Colonic mucosa (tissue), 4 donors: Measurements from ENCODE around the gene ACVR1. TPM values are rescaled to one million over a fixed set of nuclear protein-coding genes. Genes with fewer than 3 reads are reported as not detected.
"Not testable (repeated sequence)": the region's sequence is repeated elsewhere in the genome, so short reads cannot be mapped to it uniquely, and the experiment has no call there.

ENCODE experiments used
- DNase-seq: peaks from one replicate; pipeline ENCODE4 v3.0.0-alpha.2; 2020
- H3K27ac ChIP-seq: fragments of 200-600 bp; one replicate; pipeline ENCODE4 v1.8.0; 2021
- H3K27me3 ChIP-seq: fragments of 200-600 bp; one replicate; pipeline ENCODE4 v1.8.0; 2021
- H3K36me3 ChIP-seq: fragments of 200-600 bp; one replicate; pipeline ENCODE4 v1.8.0; 2021
- H3K4me1 ChIP-seq: fragments of 200-600 bp; one replicate; pipeline ENCODE4 v1.8.0; 2021; ENCODE audit warnings: mild to moderate bottlenecking
- H3K4me3 ChIP-seq: fragments of 200-600 bp; one replicate; pipeline ENCODE4 v1.8.0; 2021
- H3K9ac ChIP-seq, 2 donors: one replicate each; pipeline ENCODE4 v1.7.0; 2013; ENCODE audit warnings: control low read depth in 2 of 2, low read depth in 2 of 2, low read length in 2 of 2
- H3K9me3 ChIP-seq: fragments of 200-600 bp; one replicate; pipeline ENCODE4 v1.8.0; 2021
- CTCF ChIP-seq: fragments of 200-600 bp; IDR thresholded peaks from one replicate; pipeline ENCODE4 v1.8.0; 2022; ENCODE audit warnings: antibody characterized with exemption, mild to moderate bottlenecking
- intact Hi-C: fragments of 100-400 bp; cut with DNase I; formaldehyde crosslinking; loops from one replicate; pipeline ENCODE4 v1.14.1; 2022
- total RNA-seq, 2 donors: library from RNA; stranded (reverse); fragmentation: NEBNext Ultra II Directional in 1 of 2; extraction: Animal tissue kit (Norgen Biotek cat#: 25700) in 1 of 2; gene quantifications; one replicate each; pipeline ENCODE4 v1.2.1, GENCODE V29; 2021
- donor health status: healthy.
- donor health status: DM: no; HTN: no; CAD: no.
- donor health status: DM: no; HTN: no; CAD: no.

The ACVR1 gene
- total RNA-seq, 2 donors from 2014 or later: 15.8 to 18.0 TPM

GRCh38 chr2:157759855-157760254 lies 116.3 kb downstream of the ACVR1 start:
- Histone ChIP-seq H3K9me3 (no peaks in the 10 kb centered on the region), H3K27me3 (no peaks in the 10 kb centered on the region), H3K4me1 (no peaks in the 10 kb centered on the region), H3K36me3 (no peaks in the 10 kb centered on the region), H3K4me3 (no peak overlapping the region), H3K27ac (no peak overlapping the region), H3K9ac (no peak overlapping the region)
- TF ChIP-seq CTCF: no peak
- DNase-seq: no peak
- intact Hi-C loops: loop anchor here (10.0 kb wide), 1 partner anchor 455 kb away; no protein-coding TSS in a partner anchor

- no peaks in the 10 kb centered on the region for H3K27me3 ChIP-seq
- no peak overlapping the region for H3K4me3 ChIP-seq
- H3K4me1 ChIP-seq: no peaks in the 10 kb centered on the region
- DNase-seq: no peak
- H3K9ac ChIP-seq: no peak overlapping the region
- TF ChIP-seq CTCF: no peak
- no peaks in the 10 kb centered on the region for H3K9me3 ChIP-seq
- intact Hi-C loops: loop anchor here (10.0 kb wide), 1 partner anchor 454 kb away; no protein-coding TSS in a partner anchor
- H3K27ac ChIP-seq: no peak overlapping the region
- H3K36me3 ChIP-seq: no peaks in the 10 kb centered on the region
Observed at GRCh38 chr2:157758586-157758985, 117.5 kb downstream of the ACVR1 start.

- DNase-seq: no peak
- H3K9ac ChIP-seq: no peak overlapping the region
- no peak overlapping the region for H3K27ac ChIP-seq
- H3K4me1 ChIP-seq: no peaks in the 10 kb centered on the region
- H3K36me3 ChIP-seq: no peaks in the 10 kb centered on the region
- no peaks in the 10 kb centered on the region for H3K9me3 ChIP-seq
- H3K4me3 ChIP-seq: no peak overlapping the region
- TF ChIP-seq CTCF: no peak
- intact Hi-C loops: loop anchor here (10.0 kb wide), 1 partner anchor 453 kb away; no protein-coding TSS in a partner anchor
- H3K27me3 ChIP-seq: no peaks in the 10 kb centered on the region
Observed at GRCh38 chr2:157757500-157757899, 118.6 kb downstream of the ACVR1 start.

- intact Hi-C loops: loop anchor here (10.0 kb wide), 1 partner anchor 452 kb away; no protein-coding TSS in a partner anchor
- H3K4me1 ChIP-seq, DNase-seq, H3K27ac ChIP-seq, H3K4me3 ChIP-seq, H3K9me3 ChIP-seq, H3K9ac ChIP-seq, H3K27me3 ChIP-seq, H3K36me3 ChIP-seq: not testable (repeated sequence)
Observed at GRCh38 chr2:157756447-157756846, 119.7 kb downstream of the ACVR1 start.

GRCh38 chr2:157751462-157752058 lies 124.6 kb downstream of the ACVR1 start:
- TF ChIP-seq CTCF: no peak
- no peaks in the 10 kb centered on the region for H3K27me3 ChIP-seq
- no peaks in the 10 kb centered on the region for H3K36me3 ChIP-seq
- H3K9me3 ChIP-seq: no peaks in the 10 kb centered on the region
- no peak overlapping the region for H3K27ac ChIP-seq
- no peak overlapping the region for H3K9ac ChIP-seq
- no peak for DNase-seq
- no peaks in the 10 kb centered on the region for H3K4me1 ChIP-seq
- intact Hi-C loops: loop anchor here (10.0 kb wide), 1 partner anchor 447 kb away; no protein-coding TSS in a partner anchor
- H3K4me3 ChIP-seq: no peak overlapping the region

GRCh38 chr2:157749684-157750083 lies 126.4 kb downstream of the ACVR1 start:
- no peaks in the 10 kb centered on the region for H3K4me1 ChIP-seq
- H3K27me3 ChIP-seq: no peaks in the 10 kb centered on the region
- no peaks in the 10 kb centered on the region for H3K9me3 ChIP-seq
- no peak for TF ChIP-seq CTCF
- intact Hi-C loops: loop anchor here (10.0 kb wide), 1 partner anchor 445 kb away; no protein-coding TSS in a partner anchor
- H3K36me3 ChIP-seq: no peaks in the 10 kb centered on the region
- H3K9ac ChIP-seq: no peak overlapping the region
- H3K27ac ChIP-seq: no peak overlapping the region
- DNase-seq: no peak
- no peak overlapping the region for H3K4me3 ChIP-seq
